ENCODE results near the gene ANXA6. TPM values are rescaled to one million over a fixed set of nuclear protein-coding genes. Genes with fewer than 3 reads are reported as not detected.

Gene ANXA6
- total and polyA plus RNA-seq, 10 donors, result 141 to 295 (median 185) TPM

- Histone ChIP-seq H3K36me3 (peaks cover 0 to 52% (median 2%) of the 10 kb centered on the region in 6 donors), H3K27me3 (replicated peaks in 1 of 7) (no peaks in the 10 kb centered on the region), H3K9me3 (no peaks in the 10 kb centered on the region), H3K4me3 (peak overlapping the region in 7 of 8 donors; percentile 77 to 95 (median 88)), H3K4me1 (peaks cover 56 to 94% (median 86%) of the 10 kb centered on the region in 6 donors), H3K27ac (peak overlapping the region; percentile 72 to 100 (median 98))
- intact Hi-C loops (cut with DNase I; ENCODE audit: low total_unique reads), result no loop called here
- TF ChIP-seq CTCF (IDR thresholded peaks at IDR 0.05 in 8 of 11, conservative IDR thresholded peaks at IDR 0.05 in 3 of 11) (no peak), POLR2A (IDR thresholded peaks at IDR 0.05) (no peak), POLR2AphosphoS5 (IDR thresholded peaks at IDR 0.05) (peak in 2 of 3 donors; percentile 62)
- DNase-seq, result peak; percentile 90
- 36 to 52% (median 47%) methylated on average over 16 of the region's 16 CpGs for WGBS, 5 donors
Observed at GRCh38 chr5:151078490-151079262, 78.9 kb downstream of the ANXA6 start.

DNA sequence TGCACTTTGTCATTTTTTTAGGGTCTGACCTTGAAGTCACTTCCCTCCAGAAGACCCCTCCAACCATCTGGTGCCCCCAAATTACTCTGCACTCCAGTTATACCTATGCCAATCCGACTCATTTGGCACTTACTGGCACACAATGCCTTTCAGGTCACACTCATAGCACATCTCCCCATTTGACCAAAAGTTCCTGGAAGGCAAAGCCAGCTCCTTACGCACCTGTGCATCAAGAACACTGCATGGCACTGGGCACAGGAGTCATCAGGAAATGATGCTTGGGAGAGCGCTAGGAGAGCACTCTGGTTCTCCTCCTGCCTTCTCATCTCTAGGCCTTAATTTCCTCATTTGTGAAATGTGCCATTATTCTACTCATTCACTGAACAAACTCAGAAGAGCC is 79.6 kb downstream of the ANXA6 start:
- peak overlapping the region in 7 of 8 donors; percentile 98 to 100 (median 99) for H3K27ac ChIP-seq
- peaks cover 0 to 59% (median 2%) of the 10 kb centered on the region in 6 donors for H3K36me3 ChIP-seq
- 43 to 74% (median 72%) methylated on average over 3 of the region's 3 CpGs for WGBS, 5 donors
- H3K4me1 ChIP-seq, result peaks cover 50 to 94% (median 82%) of the 10 kb centered on the region in 6 donors
- DNase-seq, result peak; percentile 10
- H3K9me3 ChIP-seq, result no peaks in the 10 kb centered on the region
- TF ChIP-seq CTCF (IDR thresholded peaks at IDR 0.05 in 8 of 11, conservative IDR thresholded peaks at IDR 0.05 in 3 of 11) (no peak), POLR2A (IDR thresholded peaks at IDR 0.05) (no peak), POLR2AphosphoS5 (IDR thresholded peaks at IDR 0.05) (no peak)
- no peaks in the 10 kb centered on the region for H3K27me3 ChIP-seq (replicated peaks in 1 of 7)
- H3K4me3 ChIP-seq, result peak overlapping the region in 5 of 8 donors; percentile 77 to 95 (median 84)
- intact Hi-C loops (cut with DNase I; ENCODE audit: low total_unique reads), result no loop called here

- no peaks in the 10 kb centered on the region for H3K9me3 ChIP-seq
- peaks cover 50 to 94% (median 82%) of the 10 kb centered on the region in 6 donors for H3K4me1 ChIP-seq
- no peak for TF ChIP-seq POLR2A (IDR thresholded peaks at IDR 0.05)
- TF ChIP-seq POLR2AphosphoS5 (IDR thresholded peaks at IDR 0.05), result no peak
- no peak for TF ChIP-seq CTCF (IDR thresholded peaks at IDR 0.05 in 8 of 11, conservative IDR thresholded peaks at IDR 0.05 in 3 of 11)
- peaks cover 0 to 64% (median 2%) of the 10 kb centered on the region in 6 donors for H3K36me3 ChIP-seq
- peak overlapping the region in 5 of 8 donors; percentile 98 to 100 (median 99) for H3K27ac ChIP-seq
- H3K4me3 ChIP-seq, result peak overlapping the region in 2 of 8 donors; percentile 84 to 91
- 86 to 94% (median 90%) methylated on average over 6 to 9 of the region's 9 CpGs for WGBS, 5 donors
- H3K27me3 ChIP-seq (replicated peaks in 1 of 7), result no peaks in the 10 kb centered on the region
- intact Hi-C loops (cut with DNase I; ENCODE audit: low total_unique reads), result no loop called here
- peak; percentile 61 for DNase-seq
Observed at GRCh38 chr5:151077419-151077818, 80.2 kb downstream of the ANXA6 start.

GRCh38 chr5:151076616-151077015 is 81.0 kb downstream of the ANXA6 start:
- Histone ChIP-seq H3K4me1 (peaks cover 50 to 94% (median 82%) of the 10 kb centered on the region in 6 donors), H3K9me3 (no peaks in the 10 kb centered on the region), H3K27ac (peak overlapping the region in 6 of 8 donors; percentile 12 to 99 (median 65)), H3K36me3 (peaks cover 0 to 71% (median 2%) of the 10 kb centered on the region in 6 donors), H3K27me3 (replicated peaks in 1 of 7) (no peaks in the 10 kb centered on the region), H3K4me3 (no peak overlapping the region)
- 81 to 92% (median 90%) methylated on average over 6 of the region's 6 CpGs for WGBS, 5 donors
- TF ChIP-seq CTCF (IDR thresholded peaks at IDR 0.05 in 8 of 11, conservative IDR thresholded peaks at IDR 0.05 in 3 of 11) (no peak), POLR2AphosphoS5 (IDR thresholded peaks at IDR 0.05) (no peak), POLR2A (IDR thresholded peaks at IDR 0.05) (no peak)
- peak; percentile 71 for DNase-seq
- intact Hi-C loops (cut with DNase I; ENCODE audit: low total_unique reads), result no loop called here
